Breast epithelium (tissue), 3 donors: ENCODE results near the gene LGR5.

Experiments
- POLR2A ChIP-seq: fragments of 450-650 bp; IDR thresholded peaks from one replicate; pipeline ENCODE4 v1.6.1; 2016; ENCODE audit warnings: antibody characterized with exemption, mild to moderate bottlenecking, moderate library complexity
- POLR2AphosphoS5 ChIP-seq, 3 donors: sonication (generic); formaldehyde crosslinking; IDR thresholded peaks; one replicate each; pipeline ENCODE4 v1.6.1; 2017; ENCODE audit warnings: antibody characterized with exemption in 3 of 3
- TF ChIP-seq, protein P1 (sequence below), 3 donors: fragments of 450-650 bp; IDR thresholded peaks; one replicate each; pipeline ENCODE4 v1.5.1; 2016 to 2017; ENCODE audit warnings: antibody characterized with exemption in 3 of 3, mild to moderate bottlenecking in 3 of 3, moderate library complexity in 3 of 3

DNA sequence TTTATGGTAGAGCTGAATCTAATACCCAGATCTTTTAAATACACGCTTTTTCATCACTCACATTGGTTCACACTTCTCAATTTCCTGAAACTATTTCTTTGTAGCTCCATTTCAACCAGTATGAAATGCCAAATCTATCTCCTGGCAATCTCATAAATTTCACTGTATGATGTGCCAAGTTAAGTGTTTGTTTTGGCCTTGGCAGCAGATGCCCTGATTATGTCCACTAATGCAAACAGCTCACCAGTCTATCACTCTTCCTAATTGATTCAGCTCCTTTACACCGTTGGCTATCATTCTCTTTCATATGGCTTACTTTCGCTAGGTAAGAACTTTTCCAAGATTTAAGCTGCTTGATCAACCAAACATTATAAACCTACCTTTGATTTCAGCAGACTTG lies 165.4 kb downstream of the LGR5 start:
- TF ChIP-seq POLR2AphosphoS5 (IDR thresholded peaks at IDR 0.05) = no peak
- TF ChIP-seq, protein P1, sequence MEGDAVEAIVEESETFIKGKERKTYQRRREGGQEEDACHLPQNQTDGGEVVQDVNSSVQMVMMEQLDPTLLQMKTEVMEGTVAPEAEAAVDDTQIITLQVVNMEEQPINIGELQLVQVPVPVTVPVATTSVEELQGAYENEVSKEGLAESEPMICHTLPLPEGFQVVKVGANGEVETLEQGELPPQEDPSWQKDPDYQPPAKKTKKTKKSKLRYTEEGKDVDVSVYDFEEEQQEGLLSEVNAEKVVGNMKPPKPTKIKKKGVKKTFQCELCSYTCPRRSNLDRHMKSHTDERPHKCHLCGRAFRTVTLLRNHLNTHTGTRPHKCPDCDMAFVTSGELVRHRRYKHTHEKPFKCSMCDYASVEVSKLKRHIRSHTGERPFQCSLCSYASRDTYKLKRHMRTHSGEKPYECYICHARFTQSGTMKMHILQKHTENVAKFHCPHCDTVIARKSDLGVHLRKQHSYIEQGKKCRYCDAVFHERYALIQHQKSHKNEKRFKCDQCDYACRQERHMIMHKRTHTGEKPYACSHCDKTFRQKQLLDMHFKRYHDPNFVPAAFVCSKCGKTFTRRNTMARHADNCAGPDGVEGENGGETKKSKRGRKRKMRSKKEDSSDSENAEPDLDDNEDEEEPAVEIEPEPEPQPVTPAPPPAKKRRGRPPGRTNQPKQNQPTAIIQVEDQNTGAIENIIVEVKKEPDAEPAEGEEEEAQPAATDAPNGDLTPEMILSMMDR (IDR thresholded peaks at IDR 0.05) = no peak
- TF ChIP-seq POLR2A = no peak
